ENCODE measurements around the gene ZNF20. TPM values are rescaled to one million over a fixed set of nuclear protein-coding genes. Genes with fewer than 3 reads are reported as not detected.

ZNF20 gene
- total RNA-seq, 1 experiment from 2014 or later = 5.8 TPM

- no peaks in the 10 kb centered on the region for H3K27me3 Mint-ChIP-seq (ENCODE audit: insufficient read depth, unreplicated experiment)
- BruUV-seq (replicated peaks) = no TSS peak
- Histone ChIP-seq H3K4me3 (ENCODE audit: low read depth, low read length) (no peak overlapping the region), H3K36me3 (ENCODE audit: control insufficient read depth, insufficient read depth, low read length) (no peaks in the 10 kb centered on the region), H3K9me3 (no peaks in the 10 kb centered on the region), H3K27me3 (replicated peaks; ENCODE audit: control insufficient read depth, insufficient read depth, low read length) (no peaks in the 10 kb centered on the region), H3K4me1 (no peaks in the 10 kb centered on the region)
- no peak overlapping the region for H3K4me3 Mint-ChIP-seq (ENCODE audit: unreplicated experiment)
- no peak for TF ChIP-seq CTCF (IDR thresholded peaks at IDR 0.05; ENCODE audit: insufficient read depth in 1 of 2, low read depth in 1 of 2, low read length in 1 of 2, severe bottlenecking in 1 of 2, unreplicated experiment in 1 of 2)
- H3K9me3 Mint-ChIP-seq (ENCODE audit: unreplicated experiment) = no peaks in the 10 kb centered on the region
- ChIA-PET POLR2A (no interaction called here), CTCF (no interaction called here)
- no peak for DNase-seq
- no peak overlapping the region for H3K27ac Mint-ChIP-seq (ENCODE audit: unreplicated experiment)
- intact Hi-C loops (cut with micrococcal nuclease; ENCODE audit: unreplicated experiment) = no loop called here
- H3K36me3 Mint-ChIP-seq (ENCODE audit: insufficient read depth, unreplicated experiment) = peaks cover 24% of the 10 kb centered on the region
- H3K4me1 Mint-ChIP-seq (ENCODE audit: low read depth, unreplicated experiment) = no peaks in the 10 kb centered on the region
These were observed 26.5 kb upstream of the ZNF20 start for GRCh38 chr19:12166626-12167025.

- Mint-ChIP-seq H3K4me1 (ENCODE audit: low read depth, unreplicated experiment) (no peaks in the 10 kb centered on the region), H3K4me3 (ENCODE audit: unreplicated experiment) (peak overlapping the region; percentile 79), H3K9me3 (ENCODE audit: unreplicated experiment) (no peaks in the 10 kb centered on the region), H3K36me3 (ENCODE audit: insufficient read depth, unreplicated experiment) (peaks cover 12% of the 10 kb centered on the region), H3K27ac (ENCODE audit: unreplicated experiment) (peak overlapping the region; percentile 72), H3K27me3 (ENCODE audit: insufficient read depth, unreplicated experiment) (no peaks in the 10 kb centered on the region)
- intact Hi-C loops (cut with micrococcal nuclease; ENCODE audit: unreplicated experiment) = no loop called here
- TSS peak; percentile 33 for BruUV-seq (replicated peaks)
- H3K36me3 ChIP-seq (ENCODE audit: control insufficient read depth, insufficient read depth, low read length) = no peaks in the 10 kb centered on the region
- no peaks in the 10 kb centered on the region for H3K4me1 ChIP-seq
- H3K27me3 ChIP-seq (replicated peaks; ENCODE audit: control insufficient read depth, insufficient read depth, low read length) = no peaks in the 10 kb centered on the region
- no peaks in the 10 kb centered on the region for H3K9me3 ChIP-seq
- ChIA-PET POLR2A (no interaction called here), CTCF (no interaction called here)
- TF ChIP-seq CTCF (IDR thresholded peaks at IDR 0.05; ENCODE audit: insufficient read depth in 1 of 2, low read depth in 1 of 2, low read length in 1 of 2, severe bottlenecking in 1 of 2, unreplicated experiment in 1 of 2) = no peak
- peak overlapping the region; percentile 82 for H3K4me3 ChIP-seq (ENCODE audit: low read depth, low read length)
- no peak for DNase-seq
These were observed 23.7 kb upstream of the ZNF20 start for GRCh38 chr19:12163826-12164225.

- no peaks in the 10 kb centered on the region for H3K36me3 ChIP-seq (ENCODE audit: control insufficient read depth, insufficient read depth, low read length)
- no peaks in the 10 kb centered on the region for H3K4me1 Mint-ChIP-seq (ENCODE audit: low read depth, unreplicated experiment)
- peak within 1 kb of the TSS; percentile 72 for H3K27ac Mint-ChIP-seq (ENCODE audit: unreplicated experiment)
- no peaks in the 10 kb centered on the region for H3K27me3 ChIP-seq (replicated peaks; ENCODE audit: control insufficient read depth, insufficient read depth, low read length)
- ChIA-PET CTCF (interaction anchor here (0.6 to 0.9 kb wide), 3 partner anchors 202 to 610 kb away, joined by 3 read pairs; partner anchors contain the start of gene ZNF442), POLR2A (interaction anchor here (0.6 to 1.1 kb wide), 4 partner anchors 23 to 332 kb away, joined by 3 to 4 read pairs (median 4); partner anchors contain the start of gene ZNF20)
- H3K36me3 Mint-ChIP-seq (ENCODE audit: insufficient read depth, unreplicated experiment) = peaks cover 12% of the 10 kb centered on the region
- no peaks in the 10 kb centered on the region for H3K9me3 ChIP-seq
- DNase-seq = peak; percentile 88 to 94
- no peak for TF ChIP-seq CTCF (IDR thresholded peaks at IDR 0.05; ENCODE audit: insufficient read depth in 1 of 2, low read depth in 1 of 2, low read length in 1 of 2, severe bottlenecking in 1 of 2, unreplicated experiment in 1 of 2)
- H3K9me3 Mint-ChIP-seq (ENCODE audit: unreplicated experiment) = no peaks in the 10 kb centered on the region
- intact Hi-C loops (cut with micrococcal nuclease; ENCODE audit: unreplicated experiment) = no loop called here
- no TSS peak for BruUV-seq (replicated peaks)
- H3K4me3 ChIP-seq (ENCODE audit: low read depth, low read length) = peak within 1 kb of the TSS; percentile 82
- no peaks in the 10 kb centered on the region for H3K4me1 ChIP-seq
- H3K27me3 Mint-ChIP-seq (ENCODE audit: insufficient read depth, unreplicated experiment) = no peaks in the 10 kb centered on the region
- H3K4me3 Mint-ChIP-seq (ENCODE audit: unreplicated experiment) = peak within 1 kb of the TSS; percentile 79
These were observed 23.0 kb upstream of the ZNF20 start, which contains the start of gene ZNF136 for GRCh38 chr19:12162882-12163806. Gene ZNF136, plus strand, starts transcription at chr19:12163096. Its CDS starts 108 bp downstream, at chr19:12163204.

All from Caco-2 (cell line).